Activated T-cell treated with anti-CD3 and anti-CD28 coated beads, Interleukin-2, amount 50 U/mL, for 72 hours (primary cell): ENCODE data around the gene AMER3. TPM values are rescaled to one million over a fixed set of nuclear protein-coding genes. Genes with fewer than 3 reads are reported as not detected.
"Not testable (repeated sequence)": the region's sequence is repeated elsewhere in the genome, so short reads cannot be mapped to it uniquely, and the experiment has no call there.

Experiments used
- ATAC-seq, 2 donors: fragments of 150-1000 bp; cut with Tn5 transposase; replicated peaks in 1 of 2; 2 replicates each; pipeline ENCODE4 v1.10.0; 2021; ENCODE audit warnings: moderate library complexity in 2 of 2, mild to moderate bottlenecking in 1 of 2
- DNase-seq, 2 donors: peaks; one replicate each; pipeline ENCODE4 v3.0.0; 2021 to 2022; ENCODE audit warnings: mixed read lengths in 1 of 2
- H3K27ac Mint-ChIP-seq: one replicate; pipeline ENCODE4 v1.8.0; 2022; ENCODE audit warnings: mild to moderate bottlenecking, moderate library complexity, mixed read lengths
- H3K27me3 Mint-ChIP-seq: one replicate; pipeline ENCODE4 v1.8.0; 2022; ENCODE audit warnings: low read depth, mixed read lengths
- H3K36me3 Mint-ChIP-seq, 2 donors: one replicate each; pipeline ENCODE4 v1.8.0; 2022; ENCODE audit warnings: mixed read lengths in 2 of 2, mild to moderate bottlenecking in 1 of 2; ENCODE audit not compliant: insufficient read depth in 2 of 2
- H3K4me1 Mint-ChIP-seq: one replicate; pipeline ENCODE4 v1.8.0; 2022; ENCODE audit warnings: low read depth, mixed read lengths
- H3K4me3 Mint-ChIP-seq, 2 donors: one replicate each; pipeline ENCODE4 v1.8.0; 2022; ENCODE audit warnings: mild to moderate bottlenecking in 2 of 2, mixed read lengths in 2 of 2, moderate library complexity in 2 of 2
- H3K9me3 Mint-ChIP-seq, 2 donors: one replicate each; pipeline ENCODE4 v1.8.0; 2022; ENCODE audit warnings: mixed read lengths in 2 of 2
- total RNA-seq, 2 donors: library from RNA; stranded (reverse); gene quantifications; one replicate each; pipeline ENCODE4 v1.2.3, GENCODE V29; 2022

The AMER3 gene, protein sequence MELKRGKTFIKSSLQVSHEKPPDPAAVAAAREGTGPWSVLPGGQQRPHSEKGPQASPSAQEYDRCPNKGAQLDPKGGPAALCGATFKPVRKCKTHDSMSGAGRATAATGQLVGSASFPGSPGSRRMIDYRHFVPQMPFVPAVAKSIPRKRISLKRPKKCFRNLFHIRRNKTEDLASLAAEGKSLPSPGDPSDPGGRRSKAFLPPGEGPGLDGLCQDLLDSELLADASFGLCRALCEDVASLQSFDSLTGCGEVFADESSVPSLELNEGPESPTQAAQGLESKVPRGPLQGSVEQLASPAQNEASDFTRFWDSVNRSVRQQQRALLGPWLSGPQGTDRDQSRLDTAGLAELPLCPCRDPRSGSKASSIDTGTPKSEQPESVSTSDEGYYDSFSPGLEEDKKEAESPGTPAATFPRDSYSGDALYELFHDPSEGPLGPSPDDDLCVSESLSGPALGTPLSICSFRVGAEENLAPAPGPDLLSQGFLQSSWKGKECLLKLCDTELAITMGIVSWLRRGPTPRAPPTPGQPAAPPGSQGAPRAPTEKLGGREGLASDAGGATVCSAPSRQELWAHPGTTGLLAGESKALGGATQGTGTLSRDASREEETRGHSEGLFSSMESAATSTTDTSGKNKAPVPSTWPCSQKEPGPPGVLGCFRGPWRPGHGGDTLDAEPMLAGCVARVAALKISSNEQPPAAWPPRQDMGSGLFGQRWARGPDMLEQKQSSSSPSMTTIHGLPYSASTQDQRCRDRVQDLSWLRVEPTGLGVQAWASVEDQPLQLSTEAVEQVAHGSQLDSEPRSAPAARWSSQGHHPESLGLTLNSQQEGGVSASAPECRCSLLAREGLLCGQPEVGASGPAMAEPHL
- not detected for total RNA-seq

DNA sequence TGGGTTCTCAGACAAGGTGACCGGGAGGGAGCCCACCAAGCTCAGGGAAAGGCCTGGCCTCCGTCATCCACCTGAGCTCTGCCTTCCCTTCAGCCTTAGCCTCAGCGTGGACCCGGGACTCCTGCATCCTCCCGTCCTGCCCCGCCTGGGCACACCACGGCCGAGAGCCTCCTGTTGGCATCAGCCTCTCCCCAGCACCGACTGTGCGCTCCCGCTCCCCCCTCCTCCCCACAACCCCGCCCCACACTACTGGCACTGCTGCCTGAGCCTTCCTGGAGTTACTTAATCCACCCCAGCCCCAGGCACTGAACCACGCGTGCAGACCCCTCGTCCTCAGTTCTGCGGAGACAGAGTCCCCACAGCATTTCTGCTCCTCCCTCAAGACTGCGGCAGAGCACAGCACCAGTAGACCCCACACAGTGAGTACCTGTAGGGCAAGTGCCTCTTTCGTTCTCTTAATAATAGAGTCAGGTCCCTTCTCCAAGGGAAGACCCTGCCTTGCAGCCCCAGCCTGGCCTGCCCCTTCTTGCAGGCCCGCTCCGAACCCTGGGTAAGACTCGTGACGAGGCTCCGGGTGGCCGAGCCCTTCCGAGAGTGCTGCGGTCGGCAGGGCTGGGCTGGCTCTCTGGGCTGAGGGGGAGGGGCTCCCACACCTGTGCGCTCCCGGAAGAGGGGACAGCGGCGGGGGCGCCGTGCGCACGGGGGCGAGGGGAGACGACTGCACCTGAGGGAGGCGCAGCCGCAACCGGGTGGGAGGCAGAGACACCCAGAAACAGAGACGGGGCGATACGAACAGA is at the start of gene AMER3:
AMER3 (plus strand) TSS at position 285 of the 797 bp plus-strand sequence. CDS start 6,533 bp downstream, outside the sequence.
- Mint-ChIP-seq H3K27ac (no peak within 1 kb of the TSS), H3K4me3 (peak within 1 kb of the TSS; percentile 27 to 63)

DNA sequence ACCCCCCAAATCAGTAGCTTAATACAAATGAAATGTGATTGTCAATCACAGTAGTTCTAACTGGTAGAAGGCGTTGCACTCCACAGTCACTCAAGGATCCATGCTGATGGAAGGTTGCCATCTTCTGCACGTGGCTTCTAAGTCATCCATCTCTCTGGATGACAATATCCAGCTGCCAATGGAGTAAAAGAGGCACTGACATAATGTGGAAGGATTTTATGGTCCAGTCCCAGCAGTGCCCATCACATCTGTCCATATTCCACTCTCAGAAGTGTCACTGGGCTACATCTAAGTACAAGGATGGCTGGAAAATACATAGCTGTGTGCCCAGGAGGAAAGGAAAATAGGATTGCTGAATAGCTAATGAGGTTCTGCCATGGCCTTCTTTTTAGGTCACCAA is 40.5 kb upstream of the AMER3 start:
- not testable (repeated sequence) for H3K9me3 Mint-ChIP-seq, ATAC-seq, H3K4me1 Mint-ChIP-seq

More for the DNA sequence above, at the start of gene AMER3:
- Mint-ChIP-seq H3K4me1 (no peaks in the 10 kb centered on the region), H3K9me3 (no peaks in the 10 kb centered on the region), H3K27me3 (peaks cover 52% of the 10 kb centered on the region), H3K36me3 (peaks cover 0 to 5% of the 10 kb centered on the region in 2 donors)
- no peak for ATAC-seq
- DNase-seq, result no peak

DNA sequence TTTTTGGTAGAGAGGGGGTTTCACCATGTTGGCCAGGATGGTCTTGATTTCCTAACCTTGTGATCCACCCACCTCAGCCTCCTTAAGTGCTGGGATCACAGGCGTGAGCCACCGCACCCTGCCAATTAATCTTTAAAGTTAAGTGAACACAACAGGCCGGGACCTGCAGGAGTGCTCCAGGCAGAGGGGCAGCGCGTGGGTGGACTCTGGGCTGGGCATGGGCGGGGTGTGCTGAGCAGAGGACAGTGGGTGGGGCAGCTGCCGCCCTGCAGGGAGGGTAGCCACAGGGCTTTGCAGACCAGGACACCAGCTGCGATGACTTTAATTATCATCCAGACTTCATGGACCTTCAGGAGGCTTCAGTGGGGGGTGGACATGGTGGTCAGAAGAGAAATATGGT is 35.3 kb upstream of the AMER3 start:
- Mint-ChIP-seq H3K36me3 (no peaks in the 10 kb centered on the region), H3K27me3 (peaks cover 13% of the 10 kb centered on the region)

More for the DNA sequence above, 40.5 kb upstream of the AMER3 start:
- H3K4me3 Mint-ChIP-seq, H3K36me3 Mint-ChIP-seq, DNase-seq, H3K27ac Mint-ChIP-seq, H3K27me3 Mint-ChIP-seq: not testable (repeated sequence)

DNA sequence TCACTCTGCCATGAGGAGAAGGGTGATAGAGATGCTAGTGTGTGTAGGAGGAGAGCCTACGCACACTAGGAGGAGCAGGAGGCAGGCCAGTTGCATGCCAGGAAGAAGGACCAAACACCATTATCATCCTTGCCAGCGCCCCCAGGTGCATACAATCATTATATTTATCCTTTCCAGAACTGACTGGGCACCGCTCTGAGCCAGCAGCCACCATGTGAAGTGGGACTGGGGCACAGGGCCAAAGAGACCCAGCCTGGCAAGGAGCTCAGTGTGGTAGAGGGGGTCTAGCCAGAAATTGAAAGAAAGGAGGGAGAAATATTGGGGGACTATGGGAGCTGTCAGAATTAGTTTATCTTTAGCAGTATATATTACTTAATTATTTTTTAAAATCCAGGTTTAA is 34.8 kb upstream of the AMER3 start:
- Mint-ChIP-seq H3K9me3 (peaks cover 0 to 3% of the 10 kb centered on the region in 2 donors), H3K4me1 (no peaks in the 10 kb centered on the region), H3K27me3 (peaks cover 13% of the 10 kb centered on the region), H3K4me3 (no peak overlapping the region), H3K36me3 (no peaks in the 10 kb centered on the region), H3K27ac (no peak overlapping the region)
- no peak for ATAC-seq
- DNase-seq, result no peak

More for the DNA sequence above, 35.3 kb upstream of the AMER3 start:
- Mint-ChIP-seq H3K9me3 (peaks cover 0 to 3% of the 10 kb centered on the region in 2 donors), H3K4me3 (no peak overlapping the region), H3K4me1 (no peaks in the 10 kb centered on the region), H3K27ac (no peak overlapping the region)
- ATAC-seq, result no peak
- DNase-seq, result no peak

DNA sequence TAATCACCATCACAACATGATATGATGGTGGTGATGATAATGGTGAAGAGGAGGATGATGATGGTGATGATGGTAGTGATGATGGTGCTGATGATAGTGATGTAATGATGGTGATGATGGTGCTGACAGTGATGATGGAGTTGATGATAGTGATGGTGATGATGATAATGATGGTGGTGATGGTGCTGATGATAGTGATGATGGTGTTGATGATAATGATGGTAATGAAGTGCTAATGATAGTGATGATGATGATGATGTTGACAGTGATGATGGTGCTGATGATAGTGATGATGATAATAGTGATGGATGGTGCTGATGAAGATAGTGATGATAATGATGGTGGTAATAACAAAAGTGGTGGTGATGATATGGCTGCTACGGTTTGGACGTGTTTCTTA is 30.9 kb upstream of the AMER3 start:
- H3K4me3 Mint-ChIP-seq, result no peak overlapping the region
- H3K4me1 Mint-ChIP-seq, result peaks cover 4% of the 10 kb centered on the region
- no peak overlapping the region for H3K27ac Mint-ChIP-seq
- peaks cover 17% of the 10 kb centered on the region for H3K27me3 Mint-ChIP-seq
- no peaks in the 10 kb centered on the region for H3K36me3 Mint-ChIP-seq
- ATAC-seq, result no peak
- H3K9me3 Mint-ChIP-seq, result peaks cover 0 to 3% of the 10 kb centered on the region in 2 donors
- no peak for DNase-seq

DNA sequence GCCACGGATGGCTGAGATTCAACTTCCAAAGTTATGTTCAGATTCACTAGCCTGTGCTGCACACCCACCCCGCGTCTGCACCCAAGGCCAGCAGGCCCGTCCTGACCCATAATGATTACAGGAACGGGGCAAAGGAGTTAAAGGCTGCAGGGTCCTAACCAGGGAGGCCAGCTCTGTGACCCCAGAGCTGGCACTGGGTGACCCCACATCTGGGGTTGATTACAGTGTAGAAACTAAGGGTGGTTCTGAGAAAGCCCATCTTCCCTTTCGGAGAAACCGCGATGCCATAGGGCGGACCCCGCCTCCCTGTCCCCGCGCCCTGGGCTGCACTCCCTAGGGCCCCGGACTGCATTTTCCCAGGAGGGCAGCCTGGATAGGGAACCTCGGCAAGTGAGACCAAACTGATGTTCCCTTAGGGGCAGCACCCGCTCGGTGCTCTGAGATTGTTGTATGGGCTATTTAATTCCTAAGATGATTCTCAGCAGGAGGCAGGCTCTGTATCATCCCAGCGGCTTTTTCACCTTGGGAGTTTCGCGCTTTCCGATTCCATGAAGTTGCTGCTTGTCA is 28.6 kb upstream of the AMER3 start:
- Mint-ChIP-seq H3K4me1 (peaks cover 4% of the 10 kb centered on the region), H3K36me3 (no peaks in the 10 kb centered on the region), H3K4me3 (peak overlapping the region; percentile 80), H3K27ac (peak overlapping the region; percentile 29), H3K27me3 (peaks cover 19% of the 10 kb centered on the region), H3K9me3 (peaks cover 0 to 3% of the 10 kb centered on the region in 2 donors)
- no peak for DNase-seq
- no peak for ATAC-seq

DNA sequence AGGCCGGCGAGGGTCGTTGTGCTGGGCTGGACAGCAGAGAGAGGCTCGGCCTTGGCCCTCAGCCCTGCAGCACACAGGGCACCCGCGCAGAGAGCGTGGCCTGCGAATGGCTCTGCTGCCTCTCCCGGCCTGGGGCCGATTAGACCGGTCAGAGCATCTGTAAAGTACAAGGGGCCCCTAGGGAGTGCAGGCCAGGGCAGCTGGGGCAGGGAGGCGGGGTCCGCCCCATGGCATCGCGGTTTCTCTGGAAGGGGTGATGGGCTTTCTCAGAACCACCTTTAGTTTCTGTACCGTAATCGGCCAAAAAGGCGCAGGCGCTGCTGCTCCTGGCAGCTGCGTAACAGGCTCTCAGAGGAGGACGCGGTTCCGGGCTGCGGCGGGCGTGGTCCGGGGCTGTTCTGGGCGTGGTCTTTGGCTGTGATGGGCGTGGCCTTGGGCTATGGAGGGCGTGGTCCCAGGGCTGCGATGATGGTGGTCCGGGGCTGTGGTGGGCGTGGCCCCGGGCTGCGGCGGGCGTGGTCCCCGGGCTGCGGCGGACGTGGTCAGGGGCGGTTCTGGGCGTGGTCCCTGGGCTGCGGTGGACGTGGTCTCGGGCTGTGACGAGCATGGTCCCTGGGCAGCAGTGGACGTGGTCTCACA is 27.9 kb upstream of the AMER3 start:
- DNase-seq (peak; percentile 87 to 94), ATAC-seq (peak; percentile 90)
- Mint-ChIP-seq H3K27ac (peak overlapping the region; percentile 45), H3K27me3 (peaks cover 19% of the 10 kb centered on the region), H3K4me1 (peaks cover 4% of the 10 kb centered on the region), H3K4me3 (peak overlapping the region; percentile 80), H3K36me3 (no peaks in the 10 kb centered on the region), H3K9me3 (peaks cover 0 to 1% of the 10 kb centered on the region in 2 donors)

DNA sequence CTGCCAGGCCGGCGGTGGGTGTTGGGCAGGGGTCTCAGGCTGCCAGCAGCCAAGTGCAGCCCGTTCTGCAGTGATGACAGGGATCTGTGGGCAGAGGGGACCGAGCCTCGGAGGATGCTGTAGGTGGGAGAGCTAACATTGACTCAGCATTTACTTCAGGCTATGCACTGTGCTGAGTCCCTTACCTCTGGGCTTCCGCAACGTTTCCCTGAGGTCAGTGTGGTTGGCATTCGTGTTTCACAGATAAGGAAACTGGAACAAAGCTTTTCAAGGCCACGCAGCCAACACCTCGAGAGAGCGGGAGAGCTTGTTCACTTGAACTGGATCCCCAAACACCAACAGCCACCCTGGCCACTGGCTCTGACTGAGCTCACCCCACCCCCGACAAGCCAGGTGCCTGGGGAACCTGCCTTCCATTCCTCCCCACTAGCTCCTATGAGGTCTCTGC is 27.3 kb upstream of the AMER3 start:
- Mint-ChIP-seq H3K27me3 (peaks cover 19% of the 10 kb centered on the region), H3K4me1 (peaks cover 4% of the 10 kb centered on the region), H3K36me3 (no peaks in the 10 kb centered on the region), H3K27ac (no peak overlapping the region), H3K9me3 (no peaks in the 10 kb centered on the region), H3K4me3 (peak overlapping the region; percentile 80)
- ATAC-seq (peak; percentile 63 to 69), DNase-seq (peak in 1 of 2 donors; percentile 49)

DNA sequence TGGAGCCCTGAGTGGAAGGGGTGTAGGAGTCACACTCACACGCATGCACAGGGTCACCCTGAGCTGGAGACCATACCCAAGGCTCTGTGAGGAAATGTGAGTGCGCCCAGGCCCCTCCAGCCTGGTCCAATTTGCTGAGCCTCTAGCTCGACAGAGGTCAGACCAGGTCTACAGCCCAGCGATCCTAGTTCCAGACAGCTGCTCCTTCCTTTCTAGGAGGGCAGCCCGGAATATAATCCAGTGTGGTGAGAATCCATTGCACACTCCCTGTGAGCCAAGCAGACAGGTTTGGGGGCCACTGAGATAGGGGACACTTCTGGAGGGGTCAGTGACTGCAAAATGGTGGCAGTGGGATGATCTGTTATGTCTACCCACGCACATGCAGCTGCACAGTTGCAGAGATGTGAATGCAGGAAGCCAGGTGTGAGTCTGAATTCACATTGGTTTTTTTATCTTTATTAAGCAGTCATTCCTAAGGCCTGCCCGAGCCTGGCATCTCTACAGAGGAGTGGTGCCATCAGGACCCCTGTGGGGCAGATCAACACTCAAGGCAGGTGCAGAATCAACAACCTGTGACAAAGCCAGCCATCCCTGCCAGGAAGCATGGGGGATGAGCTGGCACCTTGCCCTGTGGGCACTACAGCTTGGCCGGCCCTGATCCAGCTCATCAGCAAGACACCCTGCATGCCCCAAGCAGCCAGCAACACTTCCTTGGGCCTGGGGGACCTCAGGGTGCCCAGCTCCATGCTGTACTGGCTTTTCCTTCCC is 26.6 kb upstream of the AMER3 start, which contains the start of gene GPR148:
GPR148 (plus strand) TSS at position 522 of the 768 bp plus-strand sequence; CDS start at position 604, 82 bp downstream.
- no peak for DNase-seq
- Mint-ChIP-seq H3K4me3 (peak within 1 kb of the TSS; percentile 80), H3K9me3 (no peaks in the 10 kb centered on the region), H3K36me3 (no peaks in the 10 kb centered on the region), H3K27ac (no peak within 1 kb of the TSS), H3K27me3 (peaks cover 19% of the 10 kb centered on the region), H3K4me1 (peaks cover 4% of the 10 kb centered on the region)
- no peak for ATAC-seq

DNA sequence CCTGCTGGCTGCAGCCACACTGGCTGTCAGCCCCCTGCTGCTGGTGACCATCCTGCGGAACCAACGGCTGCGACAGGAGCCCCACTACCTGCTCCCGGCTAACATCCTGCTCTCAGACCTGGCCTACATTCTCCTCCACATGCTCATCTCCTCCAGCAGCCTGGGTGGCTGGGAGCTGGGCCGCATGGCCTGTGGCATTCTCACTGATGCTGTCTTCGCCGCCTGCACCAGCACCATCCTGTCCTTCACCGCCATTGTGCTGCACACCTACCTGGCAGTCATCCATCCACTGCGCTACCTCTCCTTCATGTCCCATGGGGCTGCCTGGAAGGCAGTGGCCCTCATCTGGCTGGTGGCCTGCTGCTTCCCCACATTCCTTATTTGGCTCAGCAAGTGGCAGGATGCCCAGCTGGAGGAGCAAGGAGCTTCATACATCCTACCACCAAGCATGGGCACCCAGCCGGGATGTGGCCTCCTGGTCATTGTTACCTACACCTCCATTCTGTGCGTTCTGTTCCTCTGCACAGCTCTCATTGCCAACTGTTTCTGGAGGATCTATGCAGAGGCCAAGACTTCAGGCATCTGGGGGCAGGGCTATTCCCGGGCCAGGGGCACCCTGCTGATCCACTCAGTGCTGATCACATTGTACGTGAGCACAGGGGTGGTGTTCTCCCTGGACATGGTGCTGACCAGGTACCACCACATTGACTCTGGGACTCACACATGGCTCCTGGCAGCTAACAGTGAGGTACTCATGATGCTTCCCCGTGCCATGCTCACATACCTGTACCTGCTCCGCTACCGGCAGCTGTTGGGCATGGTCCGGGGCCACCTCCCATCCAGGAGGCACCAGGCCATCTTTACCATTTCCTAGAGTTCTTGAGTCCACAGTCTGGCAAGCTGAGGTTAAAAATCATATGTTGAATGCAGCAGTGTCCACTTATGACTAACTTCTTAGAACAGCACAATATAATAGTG is 25.7 kb upstream of the AMER3 start:
- H3K4me3 Mint-ChIP-seq, result no peak overlapping the region
- H3K4me1 Mint-ChIP-seq, result peaks cover 4% of the 10 kb centered on the region
- H3K27ac Mint-ChIP-seq, result no peak overlapping the region
- no peaks in the 10 kb centered on the region for H3K9me3 Mint-ChIP-seq
- H3K27me3 Mint-ChIP-seq, result peaks cover 26% of the 10 kb centered on the region
- no peaks in the 10 kb centered on the region for H3K36me3 Mint-ChIP-seq
- ATAC-seq (no peak), DNase-seq (no peak)
